Caco-2 (cell line): ENCODE data around the gene CSN2. TPM values are rescaled to one million over a fixed set of nuclear protein-coding genes. Genes with fewer than 3 reads are reported as not detected.

Source experiments
- BruUV-seq: library from RNA; stranded (reverse); fragments of 400-500 nt; replicated peaks from 2 replicates; lab custom pipeline; 2021; lab: Mats Ljungman, UMichigan
- CTCF ChIA-PET: fragments of 300-600 bp; sonication (Branson Sonifier 250); formaldehyde crosslinking; loops from one replicate; lab custom pipeline; 2022; ENCODE audit warnings: antibody characterized with exemption; lab: Charles Lee
- POLR2A ChIA-PET: fragments of 300-600 bp; sonication (Branson Sonifier 250); formaldehyde crosslinking; loops from one replicate; lab custom pipeline; 2022; ENCODE audit warnings: antibody characterized with exemption; lab: Charles Lee
- DNase-seq, 2 experiments: peaks; one replicate each; pipeline versions ENCODE4 v3.0.0 to v3.0.0-alpha.2; 2020 to 2022
- H3K27me3 ChIP-seq: replicated peaks from 2 replicates; pipeline ENCODE4 v1.6.0; 2011; ENCODE audit warnings: low read length; ENCODE audit not compliant: control insufficient read depth, insufficient read depth
- H3K36me3 ChIP-seq: 2 replicates; pipeline ENCODE4 v1.5.1; 2011; ENCODE audit warnings: low read length; ENCODE audit not compliant: control insufficient read depth, insufficient read depth
- H3K4me1 ChIP-seq: fragments of 250-450 bp; sonication (Bioruptor Pico); 2 replicates; pipeline ENCODE4 v1.5.1; 2020; ENCODE audit warnings: mild to moderate bottlenecking
- H3K4me3 ChIP-seq: 2 replicates; pipeline ENCODE4 v1.5.1; 2011; ENCODE audit warnings: low read depth, mild to moderate bottlenecking, control low read depth, low read length
- H3K9me3 ChIP-seq: fragments of 250-450 bp; sonication (Bioruptor Pico); 2 replicates; pipeline ENCODE4 v1.5.1; 2020; ENCODE audit warnings: mild to moderate bottlenecking, moderate library complexity
- H3K27ac Mint-ChIP-seq: one replicate; pipeline ENCODE4 v1.8.0; 2022; ENCODE audit warnings: mixed read lengths; ENCODE audit not compliant: unreplicated experiment
- H3K27me3 Mint-ChIP-seq: one replicate; pipeline ENCODE4 v1.8.0; 2022; ENCODE audit warnings: mixed read lengths; ENCODE audit not compliant: insufficient read depth, unreplicated experiment
- H3K36me3 Mint-ChIP-seq: one replicate; pipeline ENCODE4 v1.8.0; 2022; ENCODE audit warnings: mild to moderate bottlenecking, mixed read lengths; ENCODE audit not compliant: insufficient read depth, unreplicated experiment
- H3K4me1 Mint-ChIP-seq: one replicate; pipeline ENCODE4 v1.8.0; 2022; ENCODE audit warnings: low read depth, mixed read lengths; ENCODE audit not compliant: unreplicated experiment
- H3K4me3 Mint-ChIP-seq: one replicate; pipeline ENCODE4 v1.8.0; 2022; ENCODE audit warnings: mild to moderate bottlenecking, moderate library complexity, mixed read lengths; ENCODE audit not compliant: unreplicated experiment
- H3K9me3 Mint-ChIP-seq: one replicate; pipeline ENCODE4 v1.8.0; 2022; ENCODE audit warnings: mixed read lengths; ENCODE audit not compliant: unreplicated experiment
- intact Hi-C: fragments of 100-400 bp; cut with micrococcal nuclease; formaldehyde crosslinking; loops from one replicate; pipeline ENCODE4 v1.10.0; 2022; ENCODE audit not compliant: unreplicated experiment
- total RNA-seq: library from RNA; stranded (reverse); gene quantifications from 2 replicates; pipeline ENCODE4 v1.2.3, GENCODE V29; 2022
- TF ChIP-seq, protein P1 (sequence below), 2 experiments: fragments of 200-600 bp in 1 of 2; IDR thresholded peaks; 1 replicate in 1 of 2; 2 replicates in 1 of 2; pipeline versions ENCODE4 v1.5.1 to v1.8.0; 2011 to 2022; ENCODE audit warnings: antibody characterized with exemption in 1 of 2, control low read depth in 1 of 2, inconsistent platforms in 1 of 2, low read depth in 1 of 2, low read length in 1 of 2, mild to moderate bottlenecking in 1 of 2, moderate library complexity in 1 of 2; ENCODE audit not compliant: insufficient read depth in 1 of 2, severe bottlenecking in 1 of 2, unreplicated experiment in 1 of 2

CSN2 gene
- total RNA-seq, 1 experiment from 2014 or later, result not detected

DNA sequence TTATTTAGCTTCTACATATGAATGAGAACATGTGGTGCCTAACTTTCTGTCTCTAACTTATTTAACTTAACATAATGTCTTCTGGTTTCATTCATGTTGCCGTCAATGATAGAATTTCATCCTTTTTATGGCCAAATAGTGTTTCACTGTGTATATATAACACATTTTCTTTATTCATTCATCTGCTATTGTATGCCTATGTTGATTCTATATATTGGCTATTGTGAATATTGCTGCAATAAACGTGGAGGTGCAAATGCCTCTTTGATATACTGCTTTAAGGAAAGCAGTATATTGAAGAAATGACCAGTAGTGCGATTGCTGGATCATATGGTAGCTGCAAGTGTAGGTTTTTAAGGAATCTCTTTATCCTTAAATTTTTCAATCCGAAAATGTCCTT, 44.7 kb downstream of the CSN2 start:
- POLR2A ChIA-PET, result no interaction called here
- no peaks in the 10 kb centered on the region for H3K9me3 ChIP-seq
- DNase-seq, result no peak
- no peaks in the 10 kb centered on the region for H3K27me3 ChIP-seq
- no TSS peak for BruUV-seq
- Mint-ChIP-seq H3K4me1 (no peaks in the 10 kb centered on the region), H3K27ac (no peak overlapping the region), H3K36me3 (no peaks in the 10 kb centered on the region), H3K4me3 (no peak overlapping the region), H3K9me3 (no peaks in the 10 kb centered on the region), H3K27me3 (no peaks in the 10 kb centered on the region)
- TF ChIP-seq, protein P1, sequence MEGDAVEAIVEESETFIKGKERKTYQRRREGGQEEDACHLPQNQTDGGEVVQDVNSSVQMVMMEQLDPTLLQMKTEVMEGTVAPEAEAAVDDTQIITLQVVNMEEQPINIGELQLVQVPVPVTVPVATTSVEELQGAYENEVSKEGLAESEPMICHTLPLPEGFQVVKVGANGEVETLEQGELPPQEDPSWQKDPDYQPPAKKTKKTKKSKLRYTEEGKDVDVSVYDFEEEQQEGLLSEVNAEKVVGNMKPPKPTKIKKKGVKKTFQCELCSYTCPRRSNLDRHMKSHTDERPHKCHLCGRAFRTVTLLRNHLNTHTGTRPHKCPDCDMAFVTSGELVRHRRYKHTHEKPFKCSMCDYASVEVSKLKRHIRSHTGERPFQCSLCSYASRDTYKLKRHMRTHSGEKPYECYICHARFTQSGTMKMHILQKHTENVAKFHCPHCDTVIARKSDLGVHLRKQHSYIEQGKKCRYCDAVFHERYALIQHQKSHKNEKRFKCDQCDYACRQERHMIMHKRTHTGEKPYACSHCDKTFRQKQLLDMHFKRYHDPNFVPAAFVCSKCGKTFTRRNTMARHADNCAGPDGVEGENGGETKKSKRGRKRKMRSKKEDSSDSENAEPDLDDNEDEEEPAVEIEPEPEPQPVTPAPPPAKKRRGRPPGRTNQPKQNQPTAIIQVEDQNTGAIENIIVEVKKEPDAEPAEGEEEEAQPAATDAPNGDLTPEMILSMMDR (IDR thresholded peaks at IDR 0.05; ENCODE audit: insufficient read depth in 1 of 2, low read depth in 1 of 2, low read length in 1 of 2, severe bottlenecking in 1 of 2, unreplicated experiment in 1 of 2), result no peak
- CTCF ChIA-PET, result no interaction called here
- H3K4me1 ChIP-seq, result no peaks in the 10 kb centered on the region
- H3K36me3 ChIP-seq, result no peaks in the 10 kb centered on the region
- no peak overlapping the region for H3K4me3 ChIP-seq
- intact Hi-C loops, result no loop called here

DNA sequence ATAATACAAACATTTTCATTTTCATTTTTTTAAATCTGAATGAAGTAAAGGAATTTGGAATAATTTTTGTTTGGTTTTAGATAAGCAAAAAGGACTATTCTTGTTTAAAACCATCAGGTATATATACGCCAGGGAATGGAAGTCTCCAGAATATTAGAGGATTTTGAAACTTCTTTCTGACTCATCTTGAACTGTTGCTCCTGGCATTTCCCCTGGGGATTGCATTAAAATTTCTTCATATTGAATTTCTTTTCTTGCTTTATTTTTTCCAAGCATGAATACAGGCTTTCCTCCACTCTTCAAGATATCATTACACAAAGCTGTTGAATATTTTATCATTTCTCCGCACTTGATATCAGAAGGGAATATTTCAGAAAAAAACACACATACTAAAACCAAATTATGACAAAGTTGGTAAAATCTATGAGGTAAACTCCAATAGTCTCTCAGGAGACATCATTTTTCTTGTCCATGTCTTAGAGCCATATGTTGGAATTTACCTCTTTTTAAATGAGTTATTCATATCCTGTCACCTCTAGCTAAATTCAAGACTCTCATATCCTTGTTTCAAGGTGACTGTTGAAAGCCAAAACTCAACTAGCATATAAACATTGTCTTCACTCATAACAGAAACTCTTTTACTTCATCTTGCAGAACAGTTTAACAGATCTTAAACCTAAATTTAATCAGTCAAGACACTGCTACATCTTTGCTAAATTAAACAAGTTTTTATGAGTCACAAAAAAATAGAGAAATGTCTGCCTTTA, 55.3 kb downstream of the CSN2 start:
- BruUV-seq, result no TSS peak
- Histone ChIP-seq H3K4me3 (no peak overlapping the region), H3K9me3 (0 out of 2 replicates have a peak, but pooled peaks cover under 1% of the 10 kb centered on the region), H3K4me1 (no peaks in the 10 kb centered on the region), H3K36me3 (no peaks in the 10 kb centered on the region), H3K27me3 (no peaks in the 10 kb centered on the region)
- H3K27ac Mint-ChIP-seq, result no peak overlapping the region
- H3K9me3 Mint-ChIP-seq, result no peaks in the 10 kb centered on the region
- H3K27me3 Mint-ChIP-seq, result no peaks in the 10 kb centered on the region
- POLR2A ChIA-PET, result no interaction called here
- intact Hi-C loops, result no loop called here
- H3K36me3 Mint-ChIP-seq, result no peaks in the 10 kb centered on the region
- TF ChIP-seq, protein P1 (IDR thresholded peaks at IDR 0.05; ENCODE audit: insufficient read depth in 1 of 2, low read depth in 1 of 2, low read length in 1 of 2, severe bottlenecking in 1 of 2, unreplicated experiment in 1 of 2), result no peak
- CTCF ChIA-PET, result no interaction called here
- no peak for DNase-seq
- H3K4me1 Mint-ChIP-seq, result no peaks in the 10 kb centered on the region
- H3K4me3 Mint-ChIP-seq, result no peak overlapping the region

DNA sequence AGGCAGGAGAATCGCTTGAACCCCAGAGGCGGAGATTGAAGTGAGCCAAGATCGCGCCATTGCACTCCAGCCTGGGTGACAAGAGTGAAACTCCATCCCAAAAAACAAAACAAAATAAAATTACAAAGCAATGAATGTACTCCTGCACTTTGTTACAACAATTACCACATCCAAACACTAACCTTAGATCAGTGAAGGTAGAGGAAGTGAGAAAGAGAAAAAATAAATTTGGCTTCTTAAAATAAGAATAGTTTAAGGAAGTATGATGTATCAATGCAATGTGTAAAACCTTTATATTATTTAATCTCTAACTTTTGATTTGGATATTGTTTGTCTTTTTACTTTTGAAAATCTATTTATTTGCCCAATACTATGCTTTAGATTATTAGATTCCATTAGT, 56.3 kb downstream of the CSN2 start:
- intact Hi-C loops, result no loop called here
- DNase-seq, result no peak
- H3K9me3 ChIP-seq, result peaks cover 8% of the 10 kb centered on the region; the same call in 1 of the 2 replicates
- POLR2A ChIA-PET, result no interaction called here
- no peaks in the 10 kb centered on the region for H3K4me1 ChIP-seq
- TF ChIP-seq, protein P1 (IDR thresholded peaks at IDR 0.05; ENCODE audit: insufficient read depth in 1 of 2, low read depth in 1 of 2, low read length in 1 of 2, severe bottlenecking in 1 of 2, unreplicated experiment in 1 of 2), result no peak
- H3K27me3 ChIP-seq, result no peaks in the 10 kb centered on the region
- H3K36me3 ChIP-seq, result no peaks in the 10 kb centered on the region
- BruUV-seq, result no TSS peak
- Mint-ChIP-seq H3K4me3 (no peak overlapping the region), H3K9me3 (no peaks in the 10 kb centered on the region), H3K36me3 (no peaks in the 10 kb centered on the region), H3K27me3 (no peaks in the 10 kb centered on the region), H3K4me1 (no peaks in the 10 kb centered on the region), H3K27ac (no peak overlapping the region)
- no peak overlapping the region for H3K4me3 ChIP-seq
- CTCF ChIA-PET, result no interaction called here
